ENCODE data around the gene HLA-DOB.

DNA sequence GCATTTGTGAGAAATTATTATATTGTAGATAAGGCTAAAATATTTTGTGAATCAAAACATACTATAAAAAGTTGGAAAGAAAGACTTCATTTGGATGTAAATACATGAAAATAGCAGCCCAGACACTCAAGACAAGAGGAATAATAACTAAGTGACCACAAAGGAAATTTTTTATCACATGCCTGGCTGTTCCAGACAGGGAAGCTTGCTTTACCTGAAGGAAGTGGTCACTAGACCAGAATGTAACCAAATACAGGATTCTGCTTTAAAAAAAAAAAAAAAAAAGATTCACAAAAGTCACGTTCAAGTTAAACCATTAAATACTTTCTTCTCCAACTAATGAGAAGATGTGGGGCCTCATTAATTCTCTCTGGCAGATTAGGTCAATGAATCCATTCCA, 44.1 kb downstream of the HLA-DOB start:
- TF ChIP-seq, protein P1, sequence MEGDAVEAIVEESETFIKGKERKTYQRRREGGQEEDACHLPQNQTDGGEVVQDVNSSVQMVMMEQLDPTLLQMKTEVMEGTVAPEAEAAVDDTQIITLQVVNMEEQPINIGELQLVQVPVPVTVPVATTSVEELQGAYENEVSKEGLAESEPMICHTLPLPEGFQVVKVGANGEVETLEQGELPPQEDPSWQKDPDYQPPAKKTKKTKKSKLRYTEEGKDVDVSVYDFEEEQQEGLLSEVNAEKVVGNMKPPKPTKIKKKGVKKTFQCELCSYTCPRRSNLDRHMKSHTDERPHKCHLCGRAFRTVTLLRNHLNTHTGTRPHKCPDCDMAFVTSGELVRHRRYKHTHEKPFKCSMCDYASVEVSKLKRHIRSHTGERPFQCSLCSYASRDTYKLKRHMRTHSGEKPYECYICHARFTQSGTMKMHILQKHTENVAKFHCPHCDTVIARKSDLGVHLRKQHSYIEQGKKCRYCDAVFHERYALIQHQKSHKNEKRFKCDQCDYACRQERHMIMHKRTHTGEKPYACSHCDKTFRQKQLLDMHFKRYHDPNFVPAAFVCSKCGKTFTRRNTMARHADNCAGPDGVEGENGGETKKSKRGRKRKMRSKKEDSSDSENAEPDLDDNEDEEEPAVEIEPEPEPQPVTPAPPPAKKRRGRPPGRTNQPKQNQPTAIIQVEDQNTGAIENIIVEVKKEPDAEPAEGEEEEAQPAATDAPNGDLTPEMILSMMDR (IDR thresholded peaks at IDR 0.05; ENCODE audit: low read length): no peak
- TF ChIP-seq EZH2 (optimal IDR thresholded peaks at IDR 0.05; ENCODE audit: low read depth, low read length) (no peak), EZH2phosphoT487 (IDR thresholded peaks at IDR 0.05; ENCODE audit: low read length) (no peak)

All from MM.1S (cell line).